Mammary epithelial cell (primary cell): Measurements from ENCODE around the gene RABGAP1L.
"Not testable (repeated sequence)": the region's sequence is repeated elsewhere in the genome, so short reads cannot be mapped to it uniquely, and the experiment has no call there.

Experiments
- EZH2 ChIP-seq: IDR thresholded peaks from 2 replicates; pipeline ENCODE4 v1.6.1; 2012; ENCODE audit warnings: low read length, inconsistent platforms, borderline replicate concordance
- TF ChIP-seq, protein P1 (sequence below), 2 donors: IDR thresholded peaks in 1 of 2; conservative IDR thresholded peaks in 1 of 2; 2 replicates each; pipeline ENCODE4 v1.5.1; 2011 to 2012; ENCODE audit warnings: inconsistent platforms in 2 of 2, low read length in 2 of 2, mild to moderate bottlenecking in 2 of 2, control low read depth in 1 of 2, low read depth in 1 of 2; ENCODE audit not compliant: insufficient read depth in 1 of 2; ENCODE audit errors: extremely low read depth in 1 of 2

DNA sequence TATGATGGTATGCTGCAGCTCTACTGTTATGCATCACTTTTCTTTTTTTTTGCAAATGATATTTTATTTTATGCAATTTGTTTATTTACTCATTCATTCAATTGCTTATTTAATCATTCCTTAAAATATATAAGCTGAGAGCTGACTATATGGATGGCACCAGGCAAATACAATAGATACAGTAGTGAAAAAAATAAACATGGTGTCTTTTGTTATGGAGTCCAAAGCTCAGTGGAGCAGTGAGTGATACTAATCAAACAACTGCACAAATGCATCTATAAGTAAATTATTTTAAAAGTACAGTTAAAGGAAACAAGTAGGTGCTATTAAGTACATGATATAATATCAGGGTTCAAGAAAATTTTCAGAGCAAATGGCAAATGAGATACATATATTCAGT lies 534.2 kb downstream of the RABGAP1L start:
- TF ChIP-seq, protein P1, sequence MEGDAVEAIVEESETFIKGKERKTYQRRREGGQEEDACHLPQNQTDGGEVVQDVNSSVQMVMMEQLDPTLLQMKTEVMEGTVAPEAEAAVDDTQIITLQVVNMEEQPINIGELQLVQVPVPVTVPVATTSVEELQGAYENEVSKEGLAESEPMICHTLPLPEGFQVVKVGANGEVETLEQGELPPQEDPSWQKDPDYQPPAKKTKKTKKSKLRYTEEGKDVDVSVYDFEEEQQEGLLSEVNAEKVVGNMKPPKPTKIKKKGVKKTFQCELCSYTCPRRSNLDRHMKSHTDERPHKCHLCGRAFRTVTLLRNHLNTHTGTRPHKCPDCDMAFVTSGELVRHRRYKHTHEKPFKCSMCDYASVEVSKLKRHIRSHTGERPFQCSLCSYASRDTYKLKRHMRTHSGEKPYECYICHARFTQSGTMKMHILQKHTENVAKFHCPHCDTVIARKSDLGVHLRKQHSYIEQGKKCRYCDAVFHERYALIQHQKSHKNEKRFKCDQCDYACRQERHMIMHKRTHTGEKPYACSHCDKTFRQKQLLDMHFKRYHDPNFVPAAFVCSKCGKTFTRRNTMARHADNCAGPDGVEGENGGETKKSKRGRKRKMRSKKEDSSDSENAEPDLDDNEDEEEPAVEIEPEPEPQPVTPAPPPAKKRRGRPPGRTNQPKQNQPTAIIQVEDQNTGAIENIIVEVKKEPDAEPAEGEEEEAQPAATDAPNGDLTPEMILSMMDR (conservative IDR thresholded peaks at IDR 0.05 in 1 of 2, IDR thresholded peaks at IDR 0.05 in 1 of 2; ENCODE audit: extremely low read depth in 1 of 2, insufficient read depth in 1 of 2, low read depth in 1 of 2, low read length in 2 of 2): not testable (repeated sequence)
- TF ChIP-seq EZH2: not testable (repeated sequence)
